Measurements from ENCODE around the gene FAM20C.

The FAM20C gene

GRCh38 chr7:265192-265997 lies 73.0 kb downstream of the FAM20C start:
- no peak for DNase-seq (ENCODE audit: low read depth)
- H3K4me3 ChIP-seq (ENCODE audit: low read depth, low read length), result no peak overlapping the region
- no peak for TF ChIP-seq CTCF (IDR thresholded peaks at IDR 0.05; ENCODE audit: control insufficient read depth, extremely low read depth, insufficient read depth)

- TF ChIP-seq CTCF (IDR thresholded peaks at IDR 0.05; ENCODE audit: control insufficient read depth, extremely low read depth, insufficient read depth), result no peak
- no peak for DNase-seq (ENCODE audit: low read depth)
- no peak overlapping the region for H3K4me3 ChIP-seq (ENCODE audit: low read depth, low read length)
Observed at GRCh38 chr7:265998-266850, 73.9 kb downstream of the FAM20C start.

- peak; percentile 98 for TF ChIP-seq CTCF (IDR thresholded peaks at IDR 0.05; ENCODE audit: control insufficient read depth, extremely low read depth, insufficient read depth)
- H3K4me3 ChIP-seq (ENCODE audit: low read depth, low read length), result no peak overlapping the region
- peak; percentile 15 for DNase-seq (ENCODE audit: low read depth)
Observed at GRCh38 chr7:266851-267840, 74.8 kb downstream of the FAM20C start.

- H3K4me3 ChIP-seq (ENCODE audit: low read depth, low read length), result no peak overlapping the region
- DNase-seq (ENCODE audit: low read depth), result no peak
- no peak for TF ChIP-seq CTCF (IDR thresholded peaks at IDR 0.05; ENCODE audit: control insufficient read depth, extremely low read depth, insufficient read depth)
Observed at GRCh38 chr7:268991-269390, 76.6 kb downstream of the FAM20C start.

- no peak for TF ChIP-seq CTCF (IDR thresholded peaks at IDR 0.05; ENCODE audit: control insufficient read depth, extremely low read depth, insufficient read depth)
- no peak overlapping the region for H3K4me3 ChIP-seq (ENCODE audit: low read depth, low read length)
- DNase-seq (ENCODE audit: low read depth), result no peak
Observed at GRCh38 chr7:269721-270120, 77.3 kb downstream of the FAM20C start.

GRCh38 chr7:270351-270983 lies 78.1 kb downstream of the FAM20C start:
- H3K4me3 ChIP-seq (ENCODE audit: low read depth, low read length), result no peak overlapping the region
- DNase-seq (ENCODE audit: low read depth), result no peak
- no peak for TF ChIP-seq CTCF (IDR thresholded peaks at IDR 0.05; ENCODE audit: control insufficient read depth, extremely low read depth, insufficient read depth)

Data from LNCaP clone FGC (cell line).